Measurements from ENCODE around the gene REXO4.

REXO4 gene

GRCh38 chr9:133425049-133425632 lies 7.3 kb upstream of the REXO4 start:
- no peak for DNase-seq (ENCODE audit: low read depth)

GRCh38 chr9:133424187-133424586 lies 6.4 kb upstream of the REXO4 start:
- no peak overlapping the region for H3K4me3 ChIP-seq (ENCODE audit: low read depth, low read length)
- DNase-seq (ENCODE audit: low read depth), result no peak

More at GRCh38 chr9:133425049-133425632, 7.3 kb upstream of the REXO4 start:
- H3K4me3 ChIP-seq (ENCODE audit: low read depth, low read length), result no peak overlapping the region

GRCh38 chr9:133423216-133423615 lies 5.4 kb upstream of the REXO4 start:
- DNase-seq (ENCODE audit: low read depth), result no peak

GRCh38 chr9:133421615-133422542 lies 4.1 kb upstream of the REXO4 start, which contains the start of gene ADAMTS13:
Gene ADAMTS13 (plus strand): TSS chr9:133422367. CDS start chr9:133422444, 77 bp downstream.
- DNase-seq (ENCODE audit: low read depth), result no peak
- no peak within 1 kb of the TSS for H3K4me3 ChIP-seq (ENCODE audit: low read depth, low read length)

More at GRCh38 chr9:133423216-133423615, 5.4 kb upstream of the REXO4 start:
- no peak overlapping the region for H3K4me3 ChIP-seq (ENCODE audit: low read depth, low read length)

GRCh38 chr9:133420392-133420827 lies 2.6 kb upstream of the REXO4 start:
- no peak for DNase-seq (ENCODE audit: low read depth)
- H3K4me3 ChIP-seq (ENCODE audit: low read depth, low read length), result no peak overlapping the region

GRCh38 chr9:133419005-133419404 lies 1.2 kb upstream of the REXO4 start:
- DNase-seq (ENCODE audit: low read depth), result no peak
- H3K4me3 ChIP-seq (ENCODE audit: low read depth, low read length), result peak overlapping the region; percentile 94

GRCh38 chr9:133415170-133415569 lies 2.6 kb downstream of the REXO4 start:
- no peak overlapping the region for H3K4me3 ChIP-seq (ENCODE audit: low read depth, low read length)
- no peak for DNase-seq (ENCODE audit: low read depth)

GRCh38 chr9:133408042-133408441 lies 9.8 kb downstream of the REXO4 start:
- no peak for DNase-seq (ENCODE audit: low read depth)
- H3K4me3 ChIP-seq (ENCODE audit: low read depth, low read length), result no peak overlapping the region

GRCh38 chr9:133406480-133407307 lies 11.1 kb downstream of the REXO4 start:
- H3K4me3 ChIP-seq (ENCODE audit: low read depth, low read length), result no peak overlapping the region
- DNase-seq (ENCODE audit: low read depth), result no peak

- no peak overlapping the region for H3K4me3 ChIP-seq (ENCODE audit: low read depth, low read length)
- no peak for DNase-seq (ENCODE audit: low read depth)
These were observed 12.0 kb downstream of the REXO4 start for GRCh38 chr9:133405508-133406438.

- no peak for DNase-seq (ENCODE audit: low read depth)
- no peak overlapping the region for H3K4me3 ChIP-seq (ENCODE audit: low read depth, low read length)
These were observed 13.3 kb downstream of the REXO4 start for GRCh38 chr9:133404454-133405002.

GRCh38 chr9:133403766-133404453 lies 13.9 kb downstream of the REXO4 start:
- no peak overlapping the region for H3K4me3 ChIP-seq (ENCODE audit: low read depth, low read length)
- no peak for DNase-seq (ENCODE audit: low read depth)

GRCh38 chr9:133402689-133403088 lies 15.1 kb downstream of the REXO4 start:
- H3K4me3 ChIP-seq (ENCODE audit: low read depth, low read length), result no peak overlapping the region
- no peak for DNase-seq (ENCODE audit: low read depth)

- no peak overlapping the region for H3K4me3 ChIP-seq (ENCODE audit: low read depth, low read length)
- DNase-seq (ENCODE audit: low read depth), result no peak
These were observed 16.2 kb downstream of the REXO4 start for GRCh38 chr9:133401588-133401987.

GRCh38 chr9:133400292-133400691 lies 17.5 kb downstream of the REXO4 start:
- H3K4me3 ChIP-seq (ENCODE audit: low read depth, low read length), result no peak overlapping the region
- DNase-seq (ENCODE audit: low read depth), result no peak

- no peak for DNase-seq (ENCODE audit: low read depth)
- no peak overlapping the region for H3K4me3 ChIP-seq (ENCODE audit: low read depth, low read length)
These were observed 19.9 kb downstream of the REXO4 start for GRCh38 chr9:133397895-133398294.

GRCh38 chr9:133397370-133397769 lies 20.4 kb downstream of the REXO4 start:
- no peak overlapping the region for H3K4me3 ChIP-seq (ENCODE audit: low read depth, low read length)
- no peak for DNase-seq (ENCODE audit: low read depth)

- DNase-seq (ENCODE audit: low read depth), result no peak
- H3K4me3 ChIP-seq (ENCODE audit: low read depth, low read length), result no peak overlapping the region
These were observed 20.9 kb downstream of the REXO4 start for GRCh38 chr9:133396952-133397351.

All from skeletal muscle cell (primary cell).